GM21737 (cell line): Measurements from ENCODE around the gene F2R.

Source experiments
- ATAC-seq: cut with Tn5 transposase; IDR thresholded peaks from one replicate; pipeline ENCODE4 v1.9.1; 2021; ENCODE audit warnings: mild to moderate bottlenecking, moderate library complexity; ENCODE audit not compliant: unreplicated experiment

F2R gene

DNA sequence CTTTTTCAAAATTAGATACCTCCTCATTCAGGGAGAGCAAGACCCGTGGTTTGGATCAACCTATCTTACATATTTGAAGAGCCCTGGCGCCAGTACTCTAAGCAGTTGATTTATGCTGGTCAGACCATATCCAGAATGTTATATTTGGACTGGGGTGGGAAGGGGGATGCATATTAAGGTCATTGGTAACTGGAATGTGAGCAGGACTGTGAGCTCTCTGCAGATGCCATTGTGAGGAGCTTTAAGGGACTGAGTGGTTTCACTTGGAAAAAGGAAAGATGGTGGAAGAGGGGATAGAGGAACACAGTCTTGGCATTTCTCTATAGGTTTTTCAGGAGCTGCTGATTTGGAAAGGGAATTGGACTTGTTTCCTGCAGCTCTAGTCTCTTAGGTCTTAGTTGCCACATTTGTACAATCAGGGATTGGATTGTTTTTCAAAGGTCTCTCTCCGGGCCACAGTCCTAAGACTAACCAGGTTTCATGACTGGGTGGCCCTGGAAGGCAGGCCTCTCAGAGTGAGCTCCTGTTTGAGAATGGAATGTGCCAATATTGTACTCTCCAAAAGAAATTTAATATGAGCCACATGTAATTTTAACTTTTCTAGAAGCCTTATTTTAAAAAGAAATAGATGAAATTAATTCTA, 25.8 kb upstream of the F2R start:
- ATAC-seq, result no peak

DNA sequence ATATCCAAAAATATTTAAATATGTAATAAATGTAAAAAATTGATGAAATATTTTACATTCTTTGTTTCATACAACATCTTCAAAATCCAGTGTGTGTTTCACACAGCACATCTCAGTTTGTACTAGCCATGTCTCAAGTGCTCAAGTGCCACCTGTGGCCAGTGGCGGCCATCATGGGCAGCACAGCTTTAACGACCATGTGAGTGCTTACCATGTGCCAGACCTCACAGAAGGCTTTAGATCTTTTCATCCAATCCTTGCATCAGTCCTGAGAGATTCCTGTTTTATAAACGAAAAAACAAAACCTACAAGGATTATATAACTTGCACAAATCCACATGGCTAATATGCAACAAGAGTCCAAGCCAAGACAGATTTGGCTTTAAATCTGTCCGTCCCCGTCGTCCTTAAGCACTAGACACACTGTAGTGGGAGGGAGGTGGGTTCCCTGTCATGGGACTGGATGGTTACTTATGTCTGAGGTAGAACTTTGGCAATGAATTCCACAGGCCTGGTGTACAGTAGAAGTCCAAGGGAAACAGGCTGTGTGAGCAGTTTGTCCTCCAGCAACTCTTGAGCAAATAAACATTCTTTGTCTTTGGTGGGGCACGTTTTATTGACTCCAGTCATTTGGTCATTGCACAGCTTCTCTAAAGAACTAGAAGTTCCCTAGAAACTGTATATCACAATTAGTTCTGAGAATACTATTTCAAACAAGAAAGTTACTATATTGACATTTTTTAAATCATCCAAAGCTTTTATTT, 25.0 kb upstream of the F2R start:
- no peak for ATAC-seq

DNA sequence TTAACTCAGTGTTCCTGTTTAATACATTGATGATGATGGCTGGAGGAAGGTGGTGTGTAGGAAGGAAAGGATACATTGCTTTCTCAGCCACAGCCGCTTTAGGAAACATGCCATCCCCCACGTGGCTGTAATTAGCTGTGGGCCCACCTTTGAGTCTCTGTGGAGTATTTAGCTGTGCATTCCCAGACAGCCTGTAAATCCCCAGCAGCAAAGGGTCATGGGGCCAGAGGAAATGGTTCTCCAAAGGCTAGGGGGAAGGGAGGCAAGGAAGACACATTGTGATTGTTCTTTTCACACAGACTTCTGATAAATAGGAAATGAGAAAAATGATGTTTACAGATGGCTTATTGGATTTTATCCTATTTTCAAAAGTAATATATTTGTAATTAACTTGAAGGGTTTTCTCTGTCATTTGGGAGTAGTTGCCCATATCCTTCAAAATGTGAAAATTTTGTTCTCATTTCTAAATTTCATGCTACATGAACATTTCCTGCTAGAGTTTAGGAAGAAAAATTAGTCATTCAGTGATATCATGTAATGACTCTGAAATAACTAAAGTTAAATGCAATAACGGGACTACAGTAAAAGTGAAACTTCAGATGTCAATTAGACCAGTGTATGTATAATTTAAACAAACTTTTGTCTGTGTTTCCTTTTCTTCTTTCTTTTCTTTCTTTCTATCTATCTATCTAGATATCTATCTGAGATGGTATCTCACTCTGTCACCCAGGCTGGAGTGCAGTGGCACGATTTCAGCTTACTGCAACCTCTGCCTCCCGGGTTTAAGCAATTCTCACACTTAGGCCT, 24.3 kb upstream of the F2R start:
- no peak for ATAC-seq

DNA sequence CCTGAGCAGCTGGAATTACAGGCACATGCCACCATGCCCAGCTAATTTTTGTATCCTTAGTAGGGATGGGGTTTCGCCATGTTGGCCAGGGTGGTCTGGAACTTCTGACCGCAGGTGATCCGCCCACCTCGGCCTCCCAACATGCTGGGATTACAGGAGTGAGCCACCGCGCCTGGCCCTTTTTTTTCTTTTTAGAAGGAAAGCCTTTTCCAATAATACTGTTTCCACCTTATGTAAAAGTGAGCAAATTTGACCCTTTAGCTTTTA, 23.7 kb upstream of the F2R start:
- no peak for ATAC-seq

DNA sequence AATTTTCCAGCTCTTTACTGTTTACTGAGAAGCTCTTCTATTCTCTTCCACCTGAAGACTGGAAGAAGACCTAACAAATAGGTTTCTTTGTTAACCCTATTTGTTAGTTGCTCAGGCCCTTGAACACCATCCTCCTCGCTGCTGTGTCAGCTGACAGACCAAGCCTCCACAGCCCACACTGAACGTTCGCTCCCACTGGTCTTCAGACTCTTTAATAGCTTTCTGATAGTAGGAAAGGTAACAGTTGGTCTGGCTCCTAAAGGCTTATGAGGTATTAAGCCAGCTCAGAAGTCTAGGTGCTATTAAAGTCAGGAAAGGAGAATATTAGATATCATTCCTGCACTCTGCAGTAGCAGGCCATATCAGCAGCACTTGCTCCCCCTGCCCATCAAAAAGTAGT, 23.3 kb upstream of the F2R start:
- ATAC-seq, result no peak

DNA sequence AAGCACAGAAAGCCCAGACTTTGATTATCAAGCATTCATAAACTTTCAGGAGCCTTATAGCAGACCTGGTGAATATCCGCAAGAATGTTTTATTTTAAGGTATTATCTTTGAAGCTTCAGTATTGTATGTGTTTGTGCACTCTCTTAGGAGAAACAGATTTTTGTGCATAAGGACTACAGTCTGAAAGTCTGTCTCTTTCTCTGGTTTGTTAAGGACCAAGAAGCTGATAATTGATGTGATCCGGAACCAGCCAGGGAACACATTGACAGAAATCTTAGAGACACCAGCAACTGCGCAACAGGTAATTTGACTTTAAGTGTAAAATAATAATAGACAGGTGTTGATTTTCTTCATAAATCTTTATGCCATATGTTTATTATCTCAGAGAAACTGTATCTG, 22.8 kb upstream of the F2R start:
- ATAC-seq, result no peak

DNA sequence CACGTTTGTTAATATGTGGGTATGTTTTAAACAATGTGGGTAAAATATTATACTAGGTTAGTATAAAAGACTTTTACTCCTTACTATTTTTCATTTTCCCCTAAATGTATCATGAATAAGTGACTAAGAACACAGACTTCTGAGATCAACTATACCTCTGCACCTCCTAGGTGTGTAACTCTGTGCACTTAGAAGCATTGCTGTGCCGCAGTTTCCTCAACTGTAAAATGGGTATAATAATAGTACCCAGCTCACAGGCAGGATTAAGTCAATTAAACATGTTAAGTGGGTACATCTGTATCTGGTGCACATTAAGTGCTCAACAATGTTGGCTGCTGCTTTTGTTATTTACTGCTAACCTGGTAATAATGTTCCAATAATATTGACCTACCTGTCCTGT, 21.6 kb upstream of the F2R start:
- no peak for ATAC-seq

DNA sequence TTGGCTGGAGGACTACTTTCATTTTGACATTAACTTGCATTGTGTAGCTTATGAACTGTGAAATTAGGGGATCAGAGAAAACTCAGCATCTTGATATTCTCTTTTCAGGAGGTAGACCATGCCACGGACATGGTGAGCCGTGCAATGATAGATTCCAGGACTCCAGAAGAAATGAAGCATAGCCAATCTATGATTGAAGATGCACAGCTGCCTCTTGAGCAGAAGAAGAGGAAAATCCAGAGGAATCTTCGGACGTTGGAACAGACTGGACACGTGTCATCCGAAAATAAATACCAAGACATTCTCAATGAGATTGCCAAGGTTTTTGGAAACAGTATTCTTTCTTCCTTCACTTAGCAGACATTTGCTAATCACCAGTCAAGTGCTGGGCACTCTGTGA, 20.6 kb upstream of the F2R start:
- no peak for ATAC-seq

DNA sequence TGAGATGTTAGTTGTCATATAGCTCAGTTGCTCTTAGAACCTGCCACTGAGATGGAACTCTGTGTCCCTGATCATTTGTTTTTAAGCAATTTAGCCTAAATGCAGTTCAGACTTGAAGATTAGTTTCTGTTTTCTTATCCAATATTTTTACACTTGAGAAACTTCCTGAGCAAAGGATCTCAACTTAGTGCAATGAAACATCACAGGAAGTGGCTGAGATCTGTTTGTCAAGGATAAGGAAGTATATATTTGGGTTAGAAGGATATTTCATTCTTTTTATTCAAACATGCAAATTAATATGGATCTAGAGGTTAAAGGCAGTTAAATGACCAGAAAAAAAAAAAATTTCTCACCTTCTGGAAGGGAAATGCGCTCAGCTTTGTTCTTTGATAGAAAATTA, 19.7 kb upstream of the F2R start:
- no peak for ATAC-seq

DNA sequence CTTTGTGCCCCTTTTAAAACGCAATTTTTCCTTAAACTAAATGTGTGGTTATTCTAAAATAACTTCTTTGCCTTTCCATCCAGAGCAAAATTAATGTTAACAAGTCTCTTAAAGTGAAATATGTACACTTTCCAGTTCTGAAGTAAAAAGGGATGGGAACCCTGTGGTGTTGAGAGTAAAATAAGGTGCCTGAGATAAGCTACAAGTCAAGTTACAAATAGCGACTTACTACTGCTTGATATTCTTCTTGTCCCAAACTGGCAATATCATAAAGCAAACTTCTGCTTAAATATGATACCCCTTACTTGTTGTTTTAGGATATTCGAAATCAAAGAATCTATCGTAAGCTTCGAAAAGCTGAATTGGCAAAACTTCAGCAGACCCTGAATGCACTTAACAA, 18.3 kb upstream of the F2R start:
- ATAC-seq, result no peak

DNA sequence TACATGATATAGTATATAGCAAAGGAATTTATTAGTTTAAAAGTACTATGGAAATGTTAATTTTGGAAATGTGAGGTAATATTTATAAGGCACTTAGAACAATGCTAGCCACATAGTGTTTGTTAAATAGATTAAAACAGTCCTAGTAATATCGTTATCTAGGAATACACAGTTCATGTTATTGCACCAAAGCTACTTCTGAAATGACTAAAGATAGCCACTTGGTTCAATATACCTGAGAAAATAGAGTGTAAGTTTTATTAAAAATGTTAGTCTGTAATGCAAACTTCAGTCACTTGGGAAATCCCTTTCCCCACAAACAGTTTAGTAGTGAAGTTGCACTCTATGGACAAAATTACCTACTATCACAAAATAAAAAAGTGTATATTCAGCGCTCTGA, 15.4 kb upstream of the F2R start:
- no peak for ATAC-seq

DNA sequence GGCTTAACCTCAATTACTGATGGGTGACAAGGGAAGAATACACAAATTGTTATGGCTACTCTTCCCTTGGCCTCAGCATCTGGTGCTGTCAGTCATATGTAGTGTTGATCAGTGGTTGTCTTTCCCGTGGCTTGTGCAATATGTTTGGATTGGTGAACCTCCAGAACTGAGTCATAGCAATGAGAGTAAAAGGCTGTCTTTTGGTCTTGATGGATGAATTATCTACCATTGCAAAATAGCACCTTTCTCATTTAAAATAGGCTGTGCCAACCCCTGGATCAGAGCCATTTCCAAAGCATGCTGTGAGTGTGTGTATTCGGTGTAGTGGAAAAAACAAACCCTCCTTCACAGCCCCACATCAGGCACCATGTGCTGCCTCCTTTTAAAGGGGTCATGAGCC, 14.6 kb upstream of the F2R start:
- no peak for ATAC-seq

DNA sequence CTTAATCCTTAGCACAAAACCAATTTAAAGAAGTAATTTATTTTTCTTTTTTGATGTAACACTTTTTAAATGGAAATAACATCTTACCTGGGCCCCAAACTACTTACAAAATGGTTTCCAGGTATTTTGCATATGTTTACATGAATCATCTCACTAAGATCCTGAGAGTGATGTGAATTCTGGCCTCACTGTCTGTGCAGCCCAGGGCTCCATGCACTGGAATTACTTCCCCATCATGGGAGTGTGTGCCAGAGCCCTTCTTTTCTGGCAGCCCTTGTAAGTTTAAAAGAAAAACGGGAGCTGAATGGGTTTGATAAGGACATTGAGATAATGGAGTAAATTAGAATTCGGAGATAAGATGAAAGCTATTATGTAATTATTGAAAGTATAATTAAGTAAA, 12.2 kb upstream of the F2R start:
- ATAC-seq, result no peak

DNA sequence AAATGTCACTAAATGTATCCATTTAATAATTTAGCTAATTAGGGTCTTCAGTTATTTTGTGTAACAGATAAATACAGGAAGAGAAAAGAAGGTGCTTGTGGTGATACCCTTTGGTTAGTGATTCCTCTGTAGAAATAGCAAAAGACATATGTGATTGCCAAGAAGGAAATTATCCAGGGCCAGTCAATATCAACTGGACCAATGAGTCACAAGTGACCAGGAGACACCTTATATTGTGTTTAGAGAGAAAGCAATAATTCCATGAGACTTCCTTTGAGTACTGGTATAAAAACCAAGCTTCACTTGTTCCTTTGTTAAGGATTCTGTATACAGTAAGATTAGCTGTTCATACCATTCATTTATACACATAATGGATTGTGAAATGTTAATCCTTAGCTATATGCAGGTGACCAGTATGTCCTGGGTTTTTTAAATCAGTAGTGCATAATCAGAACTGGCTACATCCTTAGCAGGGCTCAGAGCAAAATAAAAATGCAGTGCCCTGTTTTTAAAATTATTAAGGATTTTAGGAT, 11.7 kb upstream of the F2R start:
- ATAC-seq, result no peak

DNA sequence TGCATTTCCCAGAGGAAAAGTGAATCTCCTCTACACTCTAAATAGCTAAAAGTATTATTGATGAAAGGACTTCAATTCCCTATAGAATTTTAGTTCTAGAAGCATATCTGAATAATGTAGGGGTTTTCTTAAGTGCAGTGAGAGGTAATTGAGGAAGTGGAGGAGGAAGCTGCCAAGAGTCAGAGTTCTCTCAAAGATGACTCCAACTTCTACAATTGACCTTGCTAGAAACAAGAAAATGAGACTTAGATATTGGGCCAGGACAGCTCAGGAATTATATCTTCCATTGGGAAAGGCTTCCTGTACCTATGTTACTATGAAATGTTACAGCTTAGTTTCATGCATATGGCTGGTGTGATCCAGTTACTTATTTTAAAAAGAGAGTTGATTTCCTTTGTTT, 10.4 kb upstream of the F2R start:
- ATAC-seq, result no peak

DNA sequence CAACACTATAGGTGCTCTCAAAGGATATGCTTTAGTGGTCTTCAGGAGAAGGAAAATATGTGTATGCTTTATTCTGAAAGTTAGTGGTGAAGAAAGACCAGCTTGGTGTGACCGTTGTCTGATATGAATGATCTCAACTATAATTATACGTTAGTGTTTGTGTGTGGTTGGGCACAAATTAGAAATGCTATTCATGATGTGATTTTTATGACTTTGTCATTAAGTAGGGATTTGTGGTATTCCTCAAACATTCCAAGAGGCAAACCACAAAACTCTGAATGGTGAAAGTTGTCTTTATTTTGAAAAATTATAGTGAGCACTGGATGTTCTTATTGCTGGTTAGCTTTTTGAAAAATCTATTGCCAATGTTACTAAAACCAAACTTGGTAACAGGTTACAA, 6.2 kb upstream of the F2R start:
- no peak for ATAC-seq

DNA sequence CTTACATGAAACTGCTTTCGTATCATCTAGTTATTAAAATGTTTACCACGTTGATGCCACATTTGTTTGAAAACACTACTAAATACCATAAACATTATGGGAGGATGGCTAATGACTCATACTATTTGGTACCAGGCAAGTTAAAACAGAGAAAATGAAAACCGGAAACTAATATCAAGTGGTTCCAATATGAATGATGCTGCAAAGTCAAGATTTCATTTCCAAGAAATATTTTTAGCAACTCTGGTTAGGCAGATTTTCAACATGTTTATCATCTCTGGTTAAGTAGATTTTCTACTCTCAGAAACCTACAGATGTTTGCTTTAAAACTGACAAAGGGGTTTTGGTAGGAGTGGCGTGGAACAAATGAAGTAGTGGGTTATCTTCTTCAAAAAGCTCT, 4.9 kb upstream of the F2R start:
- no peak for ATAC-seq

DNA sequence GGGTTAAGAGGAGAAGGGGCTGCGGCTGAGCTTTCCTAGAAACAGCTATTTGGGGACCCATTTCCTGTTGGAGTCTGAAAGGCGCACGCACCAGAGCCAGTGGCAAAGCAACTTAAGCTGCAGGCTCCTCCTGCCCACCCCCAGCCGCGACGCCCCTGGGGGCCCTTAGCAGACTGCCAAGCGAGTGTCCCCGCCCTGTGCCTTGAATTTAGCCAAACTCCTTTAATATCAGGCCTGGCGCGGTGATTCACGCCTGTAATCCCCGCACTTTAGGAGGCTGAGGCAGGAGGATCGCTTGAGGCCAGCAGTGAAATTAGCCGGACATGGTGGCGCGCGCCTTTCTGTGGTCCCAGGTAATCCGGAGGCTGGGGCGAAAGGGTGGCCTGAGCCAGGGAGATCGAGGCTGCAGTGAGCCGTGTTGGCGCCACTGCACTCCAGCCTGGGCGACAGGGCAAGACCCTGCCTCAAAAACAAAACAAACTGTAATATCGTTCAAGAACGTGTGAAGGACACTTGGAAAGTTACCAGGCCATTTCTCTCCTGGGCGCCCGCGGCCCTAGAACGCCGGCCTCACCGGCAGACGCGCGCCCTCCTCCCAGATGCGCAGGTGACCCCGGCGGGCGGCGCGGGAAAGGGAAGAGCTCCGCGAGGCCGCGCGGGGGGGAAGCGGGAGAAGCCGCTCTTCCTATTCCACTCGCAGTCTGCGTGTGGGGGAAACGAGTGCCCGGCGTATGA, 1.0 kb upstream of the F2R start:
- ATAC-seq, result peak; percentile 8

DNA sequence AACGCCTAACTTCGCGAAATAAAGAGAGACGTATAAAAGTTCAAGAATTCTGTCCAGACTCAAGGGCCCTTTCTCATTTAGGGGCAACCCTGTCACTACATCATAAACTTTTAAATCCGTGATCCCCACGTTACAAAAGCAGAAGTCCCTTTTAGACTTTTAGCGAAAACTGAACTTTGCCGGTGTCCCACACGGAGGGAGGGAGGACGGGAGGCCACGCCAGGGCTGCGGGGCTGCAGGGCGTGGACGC, 515 bp upstream of the F2R start:
- ATAC-seq, result peak; percentile 11

DNA sequence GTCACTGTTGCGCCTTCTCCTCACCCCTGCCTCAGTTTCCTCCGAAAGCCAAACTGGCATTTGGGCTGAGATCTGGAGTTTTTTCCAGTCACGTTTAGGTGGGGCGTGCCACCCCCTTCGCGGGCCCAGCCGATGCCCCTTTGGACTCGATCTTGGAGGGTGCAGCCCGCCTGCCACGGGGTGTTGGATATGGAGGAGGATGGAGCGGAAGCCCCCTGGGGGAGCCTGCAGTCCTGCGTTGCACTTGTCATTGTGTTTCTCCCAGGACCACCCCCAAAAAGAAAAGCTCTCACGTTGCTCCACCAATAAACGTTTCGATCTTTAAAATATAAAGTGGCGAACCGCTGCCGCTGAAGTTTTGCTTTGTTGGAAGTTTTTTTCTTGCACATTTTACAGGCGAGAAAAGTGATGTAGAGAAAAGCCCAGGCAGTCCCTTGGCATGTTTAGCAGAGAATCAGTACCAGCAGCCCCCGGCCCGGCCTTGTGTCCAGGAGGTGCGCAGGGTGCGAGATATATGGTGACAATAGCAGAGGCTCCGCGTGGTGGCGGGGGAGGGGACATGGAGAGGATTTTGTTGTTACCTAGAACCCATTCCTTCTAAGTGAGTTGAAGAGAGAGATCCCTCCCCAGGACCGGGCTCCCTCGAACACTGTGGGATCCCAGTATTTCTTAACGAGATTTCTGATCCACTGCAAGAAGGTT, 681 bp downstream of the F2R start:
- no peak for ATAC-seq
